SK-N-SH treated with all-trans-retinoic acid at 6 μM for 48 hours (cell line): Measurements from ENCODE around the gene RHEX.

ENCODE experiments used
- ATAC-seq: fragments of 200-7000 bp; cut with Tn5 transposase; 3 replicates; pipeline ENCODE4 v1.9.1; 2020; ENCODE audit warnings: mild to moderate bottlenecking, moderate library complexity
- ARNTL ChIP-seq: fragments of 450-650 bp; formaldehyde crosslinking; IDR thresholded peaks from 2 replicates; pipeline ENCODE4 v1.5.0; 2020; ENCODE audit warnings: low read depth, mild to moderate bottlenecking, moderate library complexity, borderline replicate concordance
- BACH2 ChIP-seq: fragments of 250-450 bp; sonication (Bioruptor Pico); IDR thresholded peaks from 2 replicates; pipeline ENCODE4 v1.9.0; 2021; ENCODE audit warnings: mild to moderate bottlenecking, borderline replicate concordance
- CREB5 ChIP-seq: fragments of 250-450 bp; sonication (Bioruptor Pico); IDR thresholded peaks from 2 replicates; pipeline ENCODE4 v1.5.1; 2020; ENCODE audit warnings: low read depth, mild to moderate bottlenecking, moderate library complexity
- CSDC2 ChIP-seq: fragments of 250-450 bp; sonication (Bioruptor Pico); IDR thresholded peaks from 2 replicates; pipeline ENCODE4 v1.5.0; 2020; ENCODE audit warnings: mild to moderate bottlenecking, moderate library complexity
- CSRNP3 ChIP-seq: fragments of 250-450 bp; sonication (Bioruptor Pico); IDR thresholded peaks from 2 replicates; pipeline ENCODE4 v1.5.1; 2021; ENCODE audit warnings: mild to moderate bottlenecking, moderate library complexity
- ESRRG ChIP-seq: fragments of 250-450 bp; sonication (Bioruptor Pico); IDR thresholded peaks from 2 replicates; pipeline ENCODE4 v1.6.1; 2021; ENCODE audit warnings: mild to moderate bottlenecking
- GLIS3 ChIP-seq: fragments of 250-450 bp; sonication (Bioruptor Pico); IDR thresholded peaks from 2 replicates; pipeline ENCODE4 v1.5.0; 2020; ENCODE audit warnings: mild to moderate bottlenecking, moderate library complexity
- ISL1 ChIP-seq: fragments of 250-450 bp; sonication (Bioruptor Pico); IDR thresholded peaks from 2 replicates; pipeline ENCODE4 v2.1.2; 2022; ENCODE audit warnings: mild to moderate bottlenecking, moderate library complexity
- OSR1 ChIP-seq: fragments of 250-450 bp; sonication (Bioruptor Pico); IDR thresholded peaks from 2 replicates; pipeline ENCODE4 v1.8.0; 2022; ENCODE audit warnings: moderate library complexity, mild to moderate bottlenecking, inconsistent platforms
- PATZ1 ChIP-seq: fragments of 250-450 bp; sonication (Bioruptor Pico); IDR thresholded peaks from 2 replicates; pipeline ENCODE4 v1.8.0; 2020; ENCODE audit warnings: mild to moderate bottlenecking, moderate library complexity, borderline replicate concordance
- POU6F1 ChIP-seq: fragments of 250-450 bp; sonication (Bioruptor Pico); IDR thresholded peaks from 2 replicates; pipeline ENCODE4 v1.8.0; 2021; ENCODE audit warnings: low read depth, mild to moderate bottlenecking, moderate library complexity, borderline replicate concordance
- PPARA ChIP-seq: fragments of 250-450 bp; sonication (Bioruptor Pico); IDR thresholded peaks from 2 replicates; pipeline ENCODE4 v1.5.0; 2020; ENCODE audit warnings: mild to moderate bottlenecking, borderline replicate concordance
- RARB ChIP-seq: fragments of 250-450 bp; sonication (Bioruptor Pico); IDR thresholded peaks from 2 replicates; pipeline ENCODE4 v1.8.0; 2021; ENCODE audit warnings: mild to moderate bottlenecking, moderate library complexity
- TCF4 ChIP-seq: fragments of 250-450 bp; sonication (Bioruptor Pico); IDR thresholded peaks from 2 replicates; pipeline ENCODE4 v1.8.0; 2021; ENCODE audit warnings: mild to moderate bottlenecking, moderate library complexity, borderline replicate concordance
- TOX ChIP-seq: fragments of 250-450 bp; sonication (Bioruptor Pico); IDR thresholded peaks from 2 replicates; pipeline ENCODE4 v1.8.0; 2021; ENCODE audit warnings: mild to moderate bottlenecking, moderate library complexity, borderline replicate concordance
- ZC3H10 ChIP-seq: fragments of 250-450 bp; sonication (Bioruptor Pico); IDR thresholded peaks from 2 replicates; pipeline ENCODE4 v1.5.1; 2021; ENCODE audit warnings: mild to moderate bottlenecking, moderate library complexity
- ZFP3 ChIP-seq: fragments of 250-450 bp; sonication (Bioruptor Pico); IDR thresholded peaks from 2 replicates; pipeline ENCODE4 v1.5.0; 2020; ENCODE audit warnings: mild to moderate bottlenecking, moderate library complexity
- ZFP30 ChIP-seq: fragments of 450-650 bp; formaldehyde crosslinking; IDR thresholded peaks from 2 replicates; pipeline ENCODE4 v1.5.0; 2022; ENCODE audit warnings: mild to moderate bottlenecking, moderate library complexity
- ZNF565 ChIP-seq: fragments of 450-650 bp; formaldehyde crosslinking; conservative IDR thresholded peaks from 2 replicates; pipeline ENCODE4 v1.5.0; 2020; ENCODE audit warnings: low read depth, mild to moderate bottlenecking, moderate library complexity
- ZNF70 ChIP-seq: fragments of 450-650 bp; formaldehyde crosslinking; IDR thresholded peaks from 2 replicates; pipeline ENCODE4 v1.5.0; 2020; ENCODE audit warnings: mild to moderate bottlenecking, moderate library complexity
- ZNF8 ChIP-seq: fragments of 450-650 bp; formaldehyde crosslinking; IDR thresholded peaks from 2 replicates; pipeline ENCODE4 v1.5.0; 2020; ENCODE audit warnings: mild to moderate bottlenecking, moderate library complexity

RHEX gene

GRCh38 chr1:206021626-206022365 lies 31.2 kb upstream of the RHEX start:
- peak; percentile 70 for ATAC-seq
- TF ChIP-seq TCF4 (CRISPR knock-in tag) (no peak), ISL1 (no peak; the same call in 1 of the 2 replicates), PATZ1 (CRISPR knock-in tag) (no peak), CSDC2 (no peak), CREB5 (CRISPR knock-in tag) (no peak), ZFP30 (no peak), BACH2 (CRISPR knock-in tag) (no peak), ZC3H10 (CRISPR knock-in tag) (no peak), ZNF70 (no peak), ZNF8 (CRISPR knock-in tag) (no peak), GLIS3 (CRISPR knock-in tag) (no peak), PPARA (CRISPR knock-in tag) (no peak), ZNF565 (no peak)

- no peak for TF ChIP-seq RARB
- no peak for TF ChIP-seq ESRRG (CRISPR knock-in tag)
- TF ChIP-seq CSRNP3 (CRISPR knock-in tag), result no peak
- no peak for TF ChIP-seq TOX (CRISPR knock-in tag)
- no peak for ATAC-seq
Measured at GRCh38 chr1:206022766-206023165, 30.2 kb upstream of the RHEX start.

GRCh38 chr1:206023695-206024094 lies 29.3 kb upstream of the RHEX start, which contains the start of gene CTSE:
Gene CTSE, minus strand, starts transcription at chr1:206023895. Its CDS starts 104 bp downstream, at chr1:206023791.
- no peak for TF ChIP-seq ARNTL (CRISPR knock-in tag)
- no peak for TF ChIP-seq ZC3H10 (CRISPR knock-in tag)
- TF ChIP-seq ZNF8 (CRISPR knock-in tag), result no peak
- TF ChIP-seq PATZ1 (CRISPR knock-in tag), result no peak
- TF ChIP-seq TOX (CRISPR knock-in tag), result no peak
- TF ChIP-seq ISL1, result no peak
- TF ChIP-seq ZFP30, result no peak
- no peak for TF ChIP-seq ZNF565
- TF ChIP-seq POU6F1 (CRISPR knock-in tag), result no peak
- TF ChIP-seq BACH2 (CRISPR knock-in tag), result no peak
- no peak for TF ChIP-seq ZFP3
- TF ChIP-seq RARB, result no peak
- no peak for TF ChIP-seq CREB5 (CRISPR knock-in tag)
- no peak for TF ChIP-seq ESRRG (CRISPR knock-in tag)
- TF ChIP-seq ZNF70, result no peak
- TF ChIP-seq TCF4 (CRISPR knock-in tag), result no peak
- TF ChIP-seq CSDC2, result no peak
- TF ChIP-seq OSR1 (CRISPR knock-in tag), result no peak
- no peak for ATAC-seq
